Non-pigmented ciliary epithelial cell (primary cell): Measurements from ENCODE around the gene DAND5.

Source experiments
- DNase-seq: peaks from one replicate; pipeline ENCODE4 v3.0.0-alpha.2; 2010; ENCODE audit warnings: low read depth

The DAND5 gene

GRCh38 chr19:12969292-12969988 is at the start of gene DAND5:
TSS of gene DAND5 (plus strand) at chr19:12969576. CDS start at chr19:12969661, 85 bp downstream.
- DNase-seq = no peak

DNA sequence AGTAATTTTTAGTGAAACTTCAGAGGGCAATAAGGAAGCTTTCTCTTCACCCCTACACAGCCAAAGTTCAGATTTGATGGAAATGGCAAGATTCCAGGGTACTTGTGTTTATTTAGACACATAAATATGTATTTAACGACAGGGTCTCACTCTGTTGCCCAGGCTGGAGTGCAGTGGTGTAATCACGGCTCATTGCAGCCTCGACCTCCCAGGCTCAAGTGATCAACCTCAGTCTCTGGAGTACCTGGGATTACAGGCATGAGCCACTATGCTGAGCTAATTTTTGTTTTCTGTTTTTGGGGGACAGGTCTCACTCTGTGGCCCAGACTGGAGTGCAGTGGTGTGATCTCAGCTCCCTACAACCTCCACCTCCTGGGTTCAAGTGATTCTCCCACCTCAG is 48.3 kb upstream of the DAND5 start:
- DNase-seq = no peak

GRCh38 chr19:12922959-12923358 is 46.4 kb upstream of the DAND5 start:
- DNase-seq = no peak

DNA sequence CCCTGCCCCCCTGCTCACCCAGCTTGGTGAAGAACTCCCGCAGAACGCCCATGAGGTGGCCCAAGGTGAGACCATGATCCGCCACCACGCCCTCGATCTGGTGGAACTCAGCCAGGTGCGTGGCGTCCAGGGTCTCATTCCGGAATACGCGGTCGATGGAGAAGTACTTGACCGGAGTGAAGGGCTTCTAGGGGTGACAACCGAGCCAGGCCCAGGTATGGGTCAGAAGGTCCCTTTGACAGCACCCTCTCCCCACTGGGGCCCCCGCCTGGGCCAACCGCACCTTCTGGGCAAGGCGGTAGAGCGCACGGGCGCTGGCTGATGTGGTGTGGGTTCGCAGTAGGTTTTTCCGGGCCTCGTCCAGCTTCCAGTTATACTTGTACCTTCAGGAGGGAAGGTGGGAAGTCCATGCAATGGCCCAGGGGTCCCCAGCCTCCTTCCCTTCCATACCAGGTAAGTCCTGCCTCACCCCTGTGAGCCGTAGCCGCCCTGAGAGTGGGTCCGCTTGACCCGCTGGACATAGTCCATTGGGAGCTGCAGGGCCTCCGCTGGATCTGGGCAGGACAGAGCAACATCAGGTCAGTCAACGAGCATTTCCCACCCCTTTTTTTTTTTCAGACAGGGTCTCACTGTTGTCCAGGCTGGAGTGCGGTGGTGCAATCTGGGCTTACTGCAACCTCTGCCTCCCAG is 44.6 kb upstream of the DAND5 start:
- DNase-seq = no peak

DNA sequence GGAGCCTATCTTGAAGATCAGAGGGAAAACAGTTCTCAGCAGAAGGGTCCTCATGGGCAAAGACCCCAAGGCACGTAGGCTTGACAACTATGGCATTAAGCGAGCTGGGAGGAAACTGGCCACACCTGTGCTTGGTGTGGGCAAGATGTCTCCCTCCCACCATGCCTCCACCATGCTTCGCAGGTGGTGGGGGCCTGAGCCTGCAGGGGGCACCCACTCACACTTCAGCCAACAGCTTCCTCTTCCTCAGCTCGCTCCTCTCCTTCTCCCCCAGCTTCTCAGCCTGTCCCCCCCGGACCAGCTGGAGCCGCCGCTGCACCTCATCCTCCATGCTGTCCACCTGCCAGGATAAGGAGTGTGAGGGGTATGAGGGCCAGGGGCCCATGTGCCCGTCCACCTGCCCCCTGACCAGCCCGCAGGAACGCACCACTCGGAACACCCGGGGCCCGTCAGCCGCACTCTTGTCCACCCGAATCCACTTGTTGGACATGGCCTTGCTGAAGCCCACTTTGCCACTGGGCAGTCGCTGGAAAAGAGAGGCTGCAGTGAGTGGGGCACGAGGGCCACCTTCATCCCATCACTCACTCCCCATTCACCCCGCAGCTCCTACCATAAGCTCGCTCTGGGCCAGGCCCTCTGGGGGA is 39.3 kb upstream of the DAND5 start:
- no peak for DNase-seq

- DNase-seq = no peak
These were observed 36.7 kb upstream of the DAND5 start for GRCh38 chr19:12932392-12933286.

GRCh38 chr19:12933287-12934072 is 35.9 kb upstream of the DAND5 start, which contains the start of gene FARSA:
TSS of gene FARSA (minus strand) at chr19:12933711. CDS start at chr19:12933696, 15 bp downstream.
- DNase-seq = peak; percentile 66

- no peak for DNase-seq
These were observed 34.3 kb upstream of the DAND5 start for GRCh38 chr19:12935071-12935470.

- DNase-seq = no peak
These were observed 32.8 kb upstream of the DAND5 start for GRCh38 chr19:12936582-12936981.

DNA sequence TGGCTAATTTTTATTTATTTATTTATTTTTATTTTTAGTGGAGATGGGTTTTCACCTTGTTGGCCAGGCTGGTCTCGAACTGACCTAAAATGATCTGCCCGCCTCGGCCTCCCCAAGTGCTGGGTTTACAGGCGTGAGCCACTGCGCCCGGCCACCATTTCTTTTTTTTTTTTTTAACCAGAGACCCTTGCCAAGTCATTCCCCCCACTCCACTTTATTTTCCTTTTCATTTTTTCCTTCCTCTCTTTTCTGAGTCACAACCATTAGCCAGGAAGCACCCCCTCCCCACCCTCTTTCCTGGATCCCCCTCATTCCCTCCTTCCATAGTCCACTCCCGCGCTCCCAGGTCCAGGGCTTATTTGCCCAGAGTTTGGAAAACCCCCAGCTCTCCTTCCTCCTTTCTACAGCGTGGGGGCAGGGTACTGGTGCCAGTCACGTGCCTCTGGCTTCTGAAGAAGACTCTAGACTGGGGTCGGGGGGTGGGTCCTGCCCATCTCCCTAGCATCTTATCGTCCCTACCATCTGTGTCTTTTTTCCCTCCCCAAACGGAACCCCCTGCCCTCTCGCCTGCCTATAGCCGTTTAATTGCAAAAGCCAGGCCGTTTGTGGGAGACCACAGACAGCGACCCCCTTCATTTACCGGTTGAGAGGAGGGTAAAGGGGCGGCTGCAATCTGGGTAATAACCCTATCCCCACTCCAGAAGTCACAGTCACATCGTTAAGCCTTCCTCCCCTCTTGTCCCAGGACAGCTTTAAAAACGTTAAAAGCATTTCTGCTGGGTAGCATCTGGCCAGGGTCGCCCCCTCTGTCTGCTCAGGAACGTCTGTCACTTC is 32.1 kb upstream of the DAND5 start:
- DNase-seq = no peak

DNA sequence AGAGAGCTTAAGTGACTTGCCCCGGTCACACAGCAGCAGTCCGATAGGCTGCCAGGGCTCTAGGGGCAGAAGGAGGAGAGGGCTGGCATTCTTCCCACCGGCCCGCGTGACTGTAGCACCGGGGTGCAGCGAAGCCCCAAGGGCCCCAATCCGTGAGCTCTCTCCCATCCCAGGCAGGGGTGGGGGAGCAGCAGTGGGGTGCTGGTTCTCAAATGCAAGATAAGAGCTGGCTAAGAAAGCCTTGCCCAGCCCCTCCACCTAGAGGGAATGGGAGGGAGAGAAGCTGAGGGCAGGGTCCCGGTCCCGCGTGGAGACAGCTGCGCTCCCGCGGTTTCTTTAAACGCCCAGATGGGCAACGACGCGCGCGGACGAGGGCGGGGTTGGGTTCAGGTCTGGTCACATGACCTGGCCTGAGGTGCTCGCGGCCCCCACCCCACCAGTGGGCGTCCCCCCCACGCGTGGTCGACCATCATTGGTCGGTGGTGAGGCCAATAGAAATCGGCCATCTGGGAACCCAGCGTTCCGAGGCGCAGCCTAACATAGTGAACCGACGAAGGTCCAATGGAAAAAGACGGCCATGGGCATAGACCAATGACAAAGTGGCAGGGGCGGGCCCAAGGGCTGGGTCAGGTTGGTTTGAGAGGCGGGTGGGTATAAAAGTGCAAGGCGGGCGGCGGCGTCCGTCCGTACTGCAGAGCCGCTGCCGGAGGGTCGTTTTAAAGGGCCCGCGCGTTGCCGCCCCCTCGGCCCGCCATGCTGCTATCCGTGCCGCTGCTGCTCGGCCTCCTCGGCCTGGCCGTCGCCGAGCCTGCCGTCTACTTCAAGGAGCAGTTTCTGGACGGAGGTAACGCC is 31.2 kb upstream of the DAND5 start, which contains the start of gene CALR:
CALR (plus strand) TSS at position 683 of the 852 bp plus-strand sequence; CDS start at position 754, 71 bp downstream.
- DNase-seq = peak; percentile 97

GRCh38 chr19:12938779-12939601 is 30.4 kb upstream of the DAND5 start:
- peak; percentile 26 for DNase-seq

- DNase-seq = no peak
These were observed 29.4 kb upstream of the DAND5 start for GRCh38 chr19:12939975-12940423.

DNA sequence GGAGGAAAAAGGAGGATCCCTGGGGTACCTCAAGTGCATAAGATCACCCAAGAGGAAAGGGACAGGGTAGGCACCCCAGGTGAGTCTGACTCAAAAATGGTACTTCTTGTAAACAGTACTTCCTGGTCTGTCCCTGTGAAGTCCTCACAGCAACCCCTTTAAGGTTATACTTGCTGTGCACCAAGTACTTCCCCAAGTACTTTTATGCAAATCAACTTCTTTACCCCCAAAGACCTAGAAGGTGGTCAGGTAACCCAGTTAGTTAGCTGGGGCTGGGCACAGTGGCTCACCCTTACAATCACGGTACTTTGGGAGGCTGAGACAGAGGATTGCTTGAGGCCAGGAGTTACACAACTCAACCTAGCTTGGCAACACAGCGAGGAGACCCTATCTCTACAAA is 28.5 kb upstream of the DAND5 start:
- DNase-seq = no peak

DNA sequence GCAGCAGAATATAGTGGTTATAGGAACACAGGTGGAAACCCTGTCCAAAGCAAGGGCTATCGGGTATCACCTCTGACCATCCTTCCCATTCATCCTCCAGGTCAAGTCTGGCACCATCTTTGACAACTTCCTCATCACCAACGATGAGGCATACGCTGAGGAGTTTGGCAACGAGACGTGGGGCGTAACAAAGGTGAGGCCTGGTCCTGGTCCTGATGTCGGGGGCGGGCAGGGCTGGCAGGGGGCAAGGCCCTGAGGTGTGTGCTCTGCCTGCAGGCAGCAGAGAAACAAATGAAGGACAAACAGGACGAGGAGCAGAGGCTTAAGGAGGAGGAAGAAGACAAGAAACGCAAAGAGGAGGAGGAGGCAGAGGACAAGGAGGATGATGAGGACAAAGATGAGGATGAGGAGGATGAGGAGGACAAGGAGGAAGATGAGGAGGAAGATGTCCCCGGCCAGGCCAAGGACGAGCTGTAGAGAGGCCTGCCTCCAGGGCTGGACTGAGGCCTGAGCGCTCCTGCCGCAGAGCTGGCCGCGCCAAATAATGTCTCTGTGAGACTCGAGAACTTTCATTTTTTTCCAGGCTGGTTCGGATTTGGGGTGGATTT is 25.8 kb upstream of the DAND5 start:
- no peak for DNase-seq

- no peak for DNase-seq
These were observed 25.2 kb upstream of the DAND5 start for GRCh38 chr19:12944104-12944674.

GRCh38 chr19:12945479-12946091 is 23.8 kb upstream of the DAND5 start, which contains the start of gene RAD23A:
TSS of gene RAD23A (plus strand) at chr19:12945862. CDS start at chr19:12945949, 87 bp downstream.
- DNase-seq = peak; percentile 80
